ENCODE results near the gene COPS2. TPM values are rescaled to one million over a fixed set of nuclear protein-coding genes. Genes with fewer than 3 reads are reported as not detected.

COPS2 gene
- polyA plus RNA-seq, 1 donor (not counting 4 experiments of a cell fraction or from before 2014, with no cell fraction given): 114 TPM

DNA sequence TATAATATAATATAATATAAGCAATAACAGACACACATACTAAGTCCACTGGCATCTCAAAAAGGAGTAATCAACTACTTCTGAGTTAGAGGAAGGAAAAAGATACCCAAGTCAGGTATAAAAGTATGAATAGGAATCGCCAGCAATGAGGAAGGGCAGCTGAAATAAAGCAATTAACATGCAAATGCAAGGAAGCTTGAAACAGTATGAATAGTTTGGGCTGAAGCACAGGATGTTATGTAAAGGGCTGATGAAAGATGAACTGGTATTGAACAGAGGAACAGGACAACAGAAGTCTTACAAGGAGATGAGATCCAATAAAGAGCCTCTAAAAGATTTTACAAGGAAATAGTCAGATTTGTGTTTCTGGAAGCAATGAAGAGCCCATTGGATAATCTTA is 7.1 kb downstream of the COPS2 start:
- H3K9me3 ChIP-seq (ENCODE audit: control insufficient read depth, low read depth, low read length): no peaks in the 10 kb centered on the region
- H3K9me1 ChIP-seq (ENCODE audit: control insufficient read depth, extremely low read depth, insufficient read depth, low read length): no peaks in the 10 kb centered on the region
- H3K79me2 ChIP-seq (ENCODE audit: control insufficient read depth, insufficient read depth, low read length): peaks cover 89% of the 10 kb centered on the region
- H2AFZ ChIP-seq (ENCODE audit: control insufficient read depth, low read length): no peak overlapping the region
- no peaks in the 10 kb centered on the region for H3K27me3 ChIP-seq (ENCODE audit: control insufficient read depth, extremely low read depth, insufficient read depth, low read length)
- H3K27ac ChIP-seq (ENCODE audit: control insufficient read depth, insufficient read depth, low read length): no peak overlapping the region
- no peak overlapping the region for H3K4me2 ChIP-seq (ENCODE audit: control insufficient read depth, extremely low read depth, insufficient read depth, low read depth, low read length)
- H3K4me1 ChIP-seq (ENCODE audit: control insufficient read depth, extremely low read depth, insufficient read depth, low read length): peaks cover 16% of the 10 kb centered on the region
- no peak overlapping the region for H3K4me3 ChIP-seq (ENCODE audit: control insufficient read depth in 2 of 3, extremely low read depth in 1 of 3, insufficient read depth in 2 of 3, low read depth in 1 of 3, low read length in 3 of 3)
- TF ChIP-seq, protein P1, sequence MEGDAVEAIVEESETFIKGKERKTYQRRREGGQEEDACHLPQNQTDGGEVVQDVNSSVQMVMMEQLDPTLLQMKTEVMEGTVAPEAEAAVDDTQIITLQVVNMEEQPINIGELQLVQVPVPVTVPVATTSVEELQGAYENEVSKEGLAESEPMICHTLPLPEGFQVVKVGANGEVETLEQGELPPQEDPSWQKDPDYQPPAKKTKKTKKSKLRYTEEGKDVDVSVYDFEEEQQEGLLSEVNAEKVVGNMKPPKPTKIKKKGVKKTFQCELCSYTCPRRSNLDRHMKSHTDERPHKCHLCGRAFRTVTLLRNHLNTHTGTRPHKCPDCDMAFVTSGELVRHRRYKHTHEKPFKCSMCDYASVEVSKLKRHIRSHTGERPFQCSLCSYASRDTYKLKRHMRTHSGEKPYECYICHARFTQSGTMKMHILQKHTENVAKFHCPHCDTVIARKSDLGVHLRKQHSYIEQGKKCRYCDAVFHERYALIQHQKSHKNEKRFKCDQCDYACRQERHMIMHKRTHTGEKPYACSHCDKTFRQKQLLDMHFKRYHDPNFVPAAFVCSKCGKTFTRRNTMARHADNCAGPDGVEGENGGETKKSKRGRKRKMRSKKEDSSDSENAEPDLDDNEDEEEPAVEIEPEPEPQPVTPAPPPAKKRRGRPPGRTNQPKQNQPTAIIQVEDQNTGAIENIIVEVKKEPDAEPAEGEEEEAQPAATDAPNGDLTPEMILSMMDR (optimal IDR thresholded peaks at IDR 0.05 in 1 of 3, IDR thresholded peaks at IDR 0.05 in 1 of 3, conservative IDR thresholded peaks at IDR 0.05 in 1 of 3; ENCODE audit: extremely low read depth in 1 of 3, insufficient read depth in 2 of 3, low read length in 3 of 3): no peak
- no peak for TF ChIP-seq EZH2 (IDR thresholded peaks at IDR 0.05; ENCODE audit: low read length)
- FAIRE-seq: no peak
- DNase-seq (ENCODE audit: low read depth, low spot score): no peak
- no peak overlapping the region for H3K9ac ChIP-seq (ENCODE audit: control insufficient read depth, extremely low read depth, insufficient read depth, low read length)
- dilution Hi-C loops (cut with MboI; ENCODE audit: extremely low pct_ligation_motif_present, low sequenced_read_pairs): loop anchor here (25.0 kb wide), 1 partner anchor 111 kb away; the partner anchor contains the start of gene SECISBP2L
- peaks cover 3 to 7% of the 10 kb centered on the region in 2 experiments for H3K36me3 ChIP-seq (ENCODE audit: control insufficient read depth in 2 of 2, extremely low read depth in 1 of 2, insufficient read depth in 2 of 2, low read length in 2 of 2)
- peaks cover 20% of the 10 kb centered on the region for H4K20me1 ChIP-seq (ENCODE audit: control insufficient read depth, extremely low read depth, insufficient read depth, low read length)

DNA sequence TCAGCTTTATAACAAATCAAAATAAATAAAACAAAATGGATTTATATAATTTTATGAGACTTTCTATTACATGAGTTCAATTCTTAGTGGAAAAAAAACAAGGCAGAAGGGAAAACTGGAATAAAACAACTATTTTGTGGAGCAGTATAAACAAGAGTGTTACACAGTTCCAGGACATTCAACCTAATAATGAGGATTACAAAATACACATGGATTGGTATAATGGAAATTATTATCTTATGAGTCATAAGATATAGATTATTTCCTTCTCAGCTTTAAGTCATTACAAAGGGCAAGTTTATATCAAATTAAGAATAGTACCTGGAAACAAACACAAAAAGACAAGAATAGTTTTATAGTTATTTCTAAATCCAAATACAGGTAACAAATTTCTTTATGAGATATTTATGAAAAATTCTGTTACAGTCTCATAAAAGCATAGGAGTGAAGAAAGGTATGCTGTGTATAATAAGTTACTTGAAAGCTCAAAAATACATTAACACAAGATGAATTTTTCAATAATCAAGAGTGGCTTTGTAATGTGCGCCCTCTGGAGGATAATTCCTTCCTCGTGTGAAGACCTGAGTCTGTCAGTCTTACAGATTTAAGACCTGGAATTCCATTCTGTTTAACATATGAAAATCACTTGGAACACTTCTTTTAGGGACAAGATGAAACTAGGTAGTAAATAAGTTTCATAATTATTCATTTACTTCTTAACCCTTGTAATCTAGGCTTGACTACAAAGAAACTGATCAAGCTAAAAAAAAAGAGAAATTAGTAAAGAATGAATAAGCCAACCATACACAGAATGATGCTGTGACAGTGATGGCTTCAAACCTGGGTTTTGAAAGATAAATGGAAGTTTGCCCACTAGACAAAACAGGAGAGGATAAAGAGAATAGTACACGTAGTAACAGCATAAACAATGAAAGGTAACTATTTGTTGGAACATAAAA is 9.5 kb downstream of the COPS2 start:
- H3K36me3 ChIP-seq (ENCODE audit: control insufficient read depth in 2 of 2, extremely low read depth in 1 of 2, insufficient read depth in 2 of 2, low read length in 2 of 2): peaks cover 17 to 18% of the 10 kb centered on the region in 2 experiments
- H2AFZ ChIP-seq (ENCODE audit: control insufficient read depth, low read length): no peak overlapping the region
- FAIRE-seq (no peak), DNase-seq (ENCODE audit: low read depth, low spot score) (no peak)
- peaks cover 14% of the 10 kb centered on the region for H4K20me1 ChIP-seq (ENCODE audit: control insufficient read depth, extremely low read depth, insufficient read depth, low read length)
- TF ChIP-seq EZH2 (IDR thresholded peaks at IDR 0.05; ENCODE audit: low read length): no peak
- TF ChIP-seq, protein P1 (optimal IDR thresholded peaks at IDR 0.05 in 1 of 3, IDR thresholded peaks at IDR 0.05 in 1 of 3, conservative IDR thresholded peaks at IDR 0.05 in 1 of 3; ENCODE audit: extremely low read depth in 1 of 3, insufficient read depth in 2 of 3, low read length in 3 of 3): peak in 2 of 3 experiments; percentile 63 to 66
- H3K4me1 ChIP-seq (ENCODE audit: control insufficient read depth, extremely low read depth, insufficient read depth, low read length): peaks cover 12% of the 10 kb centered on the region
- H3K79me2 ChIP-seq (ENCODE audit: control insufficient read depth, insufficient read depth, low read length): peaks cover 77% of the 10 kb centered on the region
- no peaks in the 10 kb centered on the region for H3K9me1 ChIP-seq (ENCODE audit: control insufficient read depth, extremely low read depth, insufficient read depth, low read length)
- no peak overlapping the region for H3K9ac ChIP-seq (ENCODE audit: control insufficient read depth, extremely low read depth, insufficient read depth, low read length)
- H3K9me3 ChIP-seq (ENCODE audit: control insufficient read depth, low read depth, low read length): no peaks in the 10 kb centered on the region
- no peak overlapping the region for H3K4me3 ChIP-seq (ENCODE audit: control insufficient read depth in 2 of 3, extremely low read depth in 1 of 3, insufficient read depth in 2 of 3, low read depth in 1 of 3, low read length in 3 of 3)
- dilution Hi-C loops (cut with MboI; ENCODE audit: extremely low pct_ligation_motif_present, low sequenced_read_pairs): loop anchor here (25.0 kb wide), 1 partner anchor 109 kb away; the partner anchor contains the start of gene SECISBP2L
- H3K4me2 ChIP-seq (ENCODE audit: control insufficient read depth, extremely low read depth, insufficient read depth, low read depth, low read length): peak overlapping the region; percentile 13
- H3K27me3 ChIP-seq (ENCODE audit: control insufficient read depth, extremely low read depth, insufficient read depth, low read length): no peaks in the 10 kb centered on the region
- peak overlapping the region; percentile 11 for H3K27ac ChIP-seq (ENCODE audit: control insufficient read depth, insufficient read depth, low read length)

Data from keratinocyte (primary cell).